Astrocyte of the cerebellum (primary cell): ENCODE results near the gene PODXL.

Experiments
- DNase-seq: peaks from one replicate; pipeline ENCODE4 v3.0.0-alpha.2; 2011; ENCODE audit warnings: low read depth
- H3K4me3 ChIP-seq: 2 replicates; pipeline ENCODE4 v1.5.1; 2011; ENCODE audit warnings: mild to moderate bottlenecking, low read depth, low read length, moderate library complexity
- in situ Hi-C: cut with HindIII; loops from 2 replicates; pipeline ENCODE4 v1.10.0; 2017; ENCODE audit warnings: low sequenced_read_pairs
- TF ChIP-seq, protein P1 (sequence below): IDR thresholded peaks from 2 replicates; pipeline ENCODE4 v1.5.1; 2012; ENCODE audit warnings: low read length, low read depth, moderate library complexity, mild to moderate bottlenecking; ENCODE audit errors: missing control alignments

Gene PODXL

DNA sequence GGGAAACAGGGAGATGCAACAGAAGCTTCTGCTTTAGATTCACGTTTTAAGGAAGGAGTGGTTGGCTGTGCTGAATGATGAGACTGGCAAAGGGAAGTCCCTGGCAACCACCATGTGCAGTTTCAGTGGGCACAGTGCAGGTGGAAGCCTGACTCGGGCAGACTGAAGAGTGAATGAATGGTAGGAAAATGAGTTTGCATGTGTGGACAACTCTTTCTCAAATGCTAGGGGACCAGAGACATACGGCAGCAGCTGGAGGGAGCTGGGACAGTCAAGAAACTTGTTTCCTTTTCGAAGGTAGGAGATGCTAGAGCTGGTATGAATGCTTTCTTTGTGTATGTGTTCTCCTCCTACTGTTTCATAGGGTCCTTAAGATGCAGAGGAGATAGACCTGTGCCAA is 29.0 kb downstream of the PODXL start:
- TF ChIP-seq, protein P1, sequence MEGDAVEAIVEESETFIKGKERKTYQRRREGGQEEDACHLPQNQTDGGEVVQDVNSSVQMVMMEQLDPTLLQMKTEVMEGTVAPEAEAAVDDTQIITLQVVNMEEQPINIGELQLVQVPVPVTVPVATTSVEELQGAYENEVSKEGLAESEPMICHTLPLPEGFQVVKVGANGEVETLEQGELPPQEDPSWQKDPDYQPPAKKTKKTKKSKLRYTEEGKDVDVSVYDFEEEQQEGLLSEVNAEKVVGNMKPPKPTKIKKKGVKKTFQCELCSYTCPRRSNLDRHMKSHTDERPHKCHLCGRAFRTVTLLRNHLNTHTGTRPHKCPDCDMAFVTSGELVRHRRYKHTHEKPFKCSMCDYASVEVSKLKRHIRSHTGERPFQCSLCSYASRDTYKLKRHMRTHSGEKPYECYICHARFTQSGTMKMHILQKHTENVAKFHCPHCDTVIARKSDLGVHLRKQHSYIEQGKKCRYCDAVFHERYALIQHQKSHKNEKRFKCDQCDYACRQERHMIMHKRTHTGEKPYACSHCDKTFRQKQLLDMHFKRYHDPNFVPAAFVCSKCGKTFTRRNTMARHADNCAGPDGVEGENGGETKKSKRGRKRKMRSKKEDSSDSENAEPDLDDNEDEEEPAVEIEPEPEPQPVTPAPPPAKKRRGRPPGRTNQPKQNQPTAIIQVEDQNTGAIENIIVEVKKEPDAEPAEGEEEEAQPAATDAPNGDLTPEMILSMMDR = no peak
- in situ Hi-C loops = no loop called here
- H3K4me3 ChIP-seq = no peak overlapping the region
- DNase-seq = no peak

DNA sequence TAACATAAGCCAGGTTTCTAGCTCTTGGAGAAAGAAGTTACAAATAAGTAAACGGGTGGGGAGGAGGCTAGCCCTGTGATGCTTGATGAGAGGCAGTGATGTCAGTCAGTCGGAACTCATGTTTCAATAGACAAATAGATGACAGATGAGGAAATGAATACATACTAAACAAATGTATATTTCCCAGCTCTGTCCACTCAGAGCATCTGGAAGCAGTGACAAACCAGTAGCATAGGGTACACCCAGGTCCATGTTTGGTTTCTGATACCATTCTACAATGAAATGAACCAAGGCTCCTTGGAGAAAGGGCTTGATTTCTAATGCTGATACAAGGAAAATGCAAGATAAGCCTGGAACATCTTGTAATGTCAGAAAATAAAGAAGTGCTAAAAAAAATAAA is 30.6 kb downstream of the PODXL start:
- in situ Hi-C loops = no loop called here
- TF ChIP-seq, protein P1 = no peak
- H3K4me3 ChIP-seq = no peak overlapping the region
- no peak for DNase-seq

DNA sequence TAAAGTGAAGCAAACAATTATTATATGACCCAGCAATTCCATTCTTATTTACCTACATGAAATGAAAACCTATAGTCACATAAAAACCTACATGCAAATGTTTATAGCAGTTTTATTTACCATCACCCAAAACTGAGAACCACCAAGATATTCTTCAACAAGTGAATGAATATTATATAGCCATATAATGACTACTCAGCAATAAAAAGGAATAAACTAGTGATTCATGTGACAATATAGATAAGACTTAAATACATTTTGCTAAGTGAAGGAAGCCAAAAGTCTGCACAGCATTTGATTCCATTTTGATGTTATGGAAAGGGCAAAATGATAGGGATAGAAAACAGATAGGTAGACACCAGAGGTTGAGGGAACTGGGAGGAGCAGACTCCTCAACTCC is 31.7 kb downstream of the PODXL start:
- in situ Hi-C loops = no loop called here
- DNase-seq = no peak
- TF ChIP-seq, protein P1 = no peak
- no peak overlapping the region for H3K4me3 ChIP-seq

DNA sequence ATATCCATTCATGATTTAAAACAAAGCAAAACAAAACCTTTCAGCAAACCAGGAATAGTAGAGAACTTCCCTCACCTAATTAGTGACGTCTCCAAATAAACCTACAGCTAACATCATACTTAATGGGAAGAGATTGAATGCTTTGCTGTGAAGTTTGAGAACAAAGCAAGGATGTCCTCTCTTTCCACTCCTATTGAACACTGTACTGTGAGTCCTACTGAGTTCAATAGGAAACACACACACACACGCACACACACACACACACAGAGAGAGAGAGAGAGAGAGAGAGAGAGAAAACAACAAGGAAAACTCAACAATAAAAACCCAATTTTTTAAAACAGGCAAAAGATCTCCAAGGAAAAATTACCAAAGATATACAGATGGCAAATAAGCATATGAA is 32.3 kb downstream of the PODXL start:
- no peak for DNase-seq
- in situ Hi-C loops = no loop called here
- H3K4me3 ChIP-seq = no peak overlapping the region
- TF ChIP-seq, protein P1 = no peak

DNA sequence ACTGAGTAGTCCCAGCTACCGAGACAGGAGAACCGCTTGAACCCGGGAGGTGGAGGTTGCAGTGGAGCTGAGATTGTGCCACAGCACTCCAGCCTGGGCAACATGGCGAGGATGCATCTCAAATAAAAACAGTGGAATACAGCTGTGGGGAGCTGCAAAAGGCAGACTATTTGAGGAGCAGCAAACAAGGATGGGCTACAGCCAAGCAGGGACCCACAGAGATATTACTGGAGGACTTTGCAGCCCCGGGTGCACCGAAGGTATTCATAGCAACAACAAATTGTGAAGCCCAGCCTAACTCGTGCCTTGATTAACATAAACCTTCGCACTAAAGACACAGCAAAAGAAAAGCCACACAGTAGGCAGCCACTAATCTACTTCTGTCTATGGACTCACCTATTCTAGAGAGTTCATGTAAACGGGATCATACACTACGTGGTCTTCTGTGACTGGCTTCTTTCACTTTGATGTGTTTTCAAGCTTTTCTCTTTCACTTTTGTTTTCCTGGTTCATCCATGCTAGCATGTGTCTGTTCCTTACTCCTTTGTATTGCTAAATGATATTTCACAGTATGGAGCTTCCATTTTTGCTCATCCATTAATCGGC is 34.0 kb downstream of the PODXL start:
- in situ Hi-C loops = no loop called here
- TF ChIP-seq, protein P1 = no peak
- no peak for DNase-seq
- no peak overlapping the region for H3K4me3 ChIP-seq

DNA sequence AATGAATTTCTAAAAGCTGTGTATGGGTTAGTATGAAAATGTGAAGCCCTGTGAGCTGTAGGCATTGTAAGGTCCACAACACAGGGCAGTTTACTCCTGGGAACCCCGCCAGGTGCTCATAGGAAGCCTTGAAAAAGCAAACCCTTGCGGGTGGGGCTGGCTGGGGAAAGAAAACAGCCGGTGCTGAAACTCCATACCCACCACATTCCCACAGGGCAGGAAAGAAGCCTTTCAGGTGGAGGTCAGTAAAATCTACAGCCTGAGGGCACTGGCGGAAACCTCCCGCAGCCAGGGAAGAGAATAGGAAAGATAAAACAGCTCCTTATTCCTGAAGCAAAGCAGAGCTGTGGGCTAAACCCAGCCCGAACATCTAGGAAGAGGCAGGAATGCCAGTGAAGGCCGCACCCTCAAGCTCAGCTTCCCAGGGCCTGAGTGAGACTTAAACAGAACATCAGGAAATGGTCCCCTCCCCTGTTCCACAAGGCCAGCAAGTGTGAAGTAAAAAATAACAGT is 34.7 kb downstream of the PODXL start:
- in situ Hi-C loops = no loop called here
- DNase-seq = no peak
- TF ChIP-seq, protein P1 = no peak
- H3K4me3 ChIP-seq = no peak overlapping the region
